T47D (cell line): ENCODE measurements around the gene SIM1.
A peak's percentile ranks its signal among the peaks of the same experiment; 100 is the strongest.

Experiments used
- DNase-seq, 2 experiments: peaks; one replicate each; pipeline versions ENCODE4 v3.0.0 to v3.0.0-alpha.2; 2011 to 2012; ENCODE audit warnings: low read depth in 1 of 2, low spot score in 1 of 2
- JUND ChIP-seq: IDR thresholded peaks from 2 replicates; pipeline ENCODE4 v1.6.1; 2012; ENCODE audit warnings: low read depth
- in situ Hi-C: cut with HindIII; loops from 2 replicates; pipeline ENCODE4 v1.10.0; 2016; ENCODE audit warnings: low sequenced_read_pairs, low pct_unique_long_range_greater_than_20kb

Gene SIM1

DNA sequence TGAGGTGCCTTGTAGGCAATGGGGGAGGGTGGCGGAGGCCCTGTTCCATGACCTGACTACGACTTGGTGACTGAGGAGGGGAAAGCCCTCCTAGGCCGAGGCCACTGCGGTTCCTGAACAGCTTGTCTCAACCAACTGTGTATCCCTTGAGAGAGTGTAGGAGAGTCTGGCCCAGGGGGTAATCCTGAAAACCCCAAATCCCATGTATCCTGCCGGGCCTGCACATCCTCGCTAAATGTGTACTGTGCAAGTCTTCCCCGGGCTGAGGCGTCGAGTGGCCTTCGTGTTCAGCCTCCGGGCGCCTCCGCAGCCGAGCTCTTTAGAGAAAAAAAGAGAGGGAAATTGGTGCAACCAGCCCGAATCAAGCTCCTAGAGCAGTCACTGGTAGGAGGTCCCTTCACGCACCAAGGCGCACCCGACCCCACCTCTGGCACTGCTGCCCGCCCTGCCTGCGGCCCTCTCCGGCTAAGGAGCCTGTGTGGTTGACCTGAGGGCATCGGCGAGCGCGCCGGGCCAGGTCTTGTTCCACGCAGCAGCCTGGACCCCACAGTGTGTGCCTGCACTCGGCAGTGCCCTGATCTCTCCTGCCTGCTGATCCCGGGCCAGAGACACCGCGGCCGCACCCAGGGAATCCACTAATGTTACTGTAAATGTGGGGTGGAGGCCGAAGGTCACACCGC is 7.3 kb downstream of the SIM1 start:
- DNase-seq: no peak
- no peak for TF ChIP-seq JUND
- in situ Hi-C loops: no loop called here

DNA sequence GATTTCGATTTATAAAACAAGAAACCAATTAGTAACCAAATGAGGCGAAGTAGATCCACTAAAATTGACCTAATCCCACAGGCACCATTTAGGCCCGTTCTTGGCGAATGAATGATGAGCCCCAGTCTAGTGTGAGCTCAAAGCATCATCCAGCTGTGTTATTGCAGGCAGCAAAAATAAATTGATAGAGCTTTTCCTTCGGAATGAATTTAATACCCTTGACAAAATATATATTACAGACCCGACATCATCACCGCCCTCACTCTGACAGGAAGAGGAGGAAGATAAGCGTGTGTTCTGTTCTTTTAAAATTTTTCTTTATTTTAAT is 7.8 kb downstream of the SIM1 start:
- TF ChIP-seq JUND: no peak
- in situ Hi-C loops: no loop called here
- DNase-seq: no peak

DNA sequence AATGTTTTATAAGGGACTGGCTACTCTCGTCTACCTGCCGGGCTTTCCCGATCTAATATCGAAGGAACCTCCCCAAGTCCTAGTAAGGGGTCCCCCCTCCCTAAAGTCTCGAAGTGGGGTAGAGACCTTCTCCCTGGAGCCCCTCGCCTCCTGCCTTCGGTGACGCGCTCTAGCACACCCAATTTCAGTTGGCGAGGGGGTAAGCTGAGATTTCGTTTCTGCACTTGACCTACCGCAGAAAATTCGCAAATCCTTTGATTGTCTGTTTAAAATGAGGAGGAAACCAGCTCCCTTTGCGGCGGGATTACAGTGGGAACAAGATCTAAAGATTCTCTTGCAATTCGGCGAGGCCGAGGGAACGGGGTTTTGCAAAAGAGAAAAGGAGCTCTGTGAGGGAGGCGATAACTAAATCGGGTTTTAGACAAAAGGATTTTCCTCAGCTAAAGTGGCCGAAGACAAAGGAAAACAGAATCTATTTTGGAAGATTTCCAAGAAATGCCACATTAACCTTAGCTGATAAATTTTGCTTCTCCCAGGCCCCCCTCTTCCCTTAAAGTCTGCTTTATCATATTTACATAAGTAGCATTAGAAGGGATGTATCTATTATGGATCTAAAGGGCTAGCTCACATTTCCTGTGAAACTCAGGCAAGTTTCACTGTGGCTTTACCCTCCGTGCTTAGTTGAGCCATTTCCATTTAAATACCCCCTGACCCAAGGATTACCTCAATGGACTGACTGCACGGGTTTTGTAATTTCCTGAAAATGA is 8.4 kb downstream of the SIM1 start:
- in situ Hi-C loops: no loop called here

DNA sequence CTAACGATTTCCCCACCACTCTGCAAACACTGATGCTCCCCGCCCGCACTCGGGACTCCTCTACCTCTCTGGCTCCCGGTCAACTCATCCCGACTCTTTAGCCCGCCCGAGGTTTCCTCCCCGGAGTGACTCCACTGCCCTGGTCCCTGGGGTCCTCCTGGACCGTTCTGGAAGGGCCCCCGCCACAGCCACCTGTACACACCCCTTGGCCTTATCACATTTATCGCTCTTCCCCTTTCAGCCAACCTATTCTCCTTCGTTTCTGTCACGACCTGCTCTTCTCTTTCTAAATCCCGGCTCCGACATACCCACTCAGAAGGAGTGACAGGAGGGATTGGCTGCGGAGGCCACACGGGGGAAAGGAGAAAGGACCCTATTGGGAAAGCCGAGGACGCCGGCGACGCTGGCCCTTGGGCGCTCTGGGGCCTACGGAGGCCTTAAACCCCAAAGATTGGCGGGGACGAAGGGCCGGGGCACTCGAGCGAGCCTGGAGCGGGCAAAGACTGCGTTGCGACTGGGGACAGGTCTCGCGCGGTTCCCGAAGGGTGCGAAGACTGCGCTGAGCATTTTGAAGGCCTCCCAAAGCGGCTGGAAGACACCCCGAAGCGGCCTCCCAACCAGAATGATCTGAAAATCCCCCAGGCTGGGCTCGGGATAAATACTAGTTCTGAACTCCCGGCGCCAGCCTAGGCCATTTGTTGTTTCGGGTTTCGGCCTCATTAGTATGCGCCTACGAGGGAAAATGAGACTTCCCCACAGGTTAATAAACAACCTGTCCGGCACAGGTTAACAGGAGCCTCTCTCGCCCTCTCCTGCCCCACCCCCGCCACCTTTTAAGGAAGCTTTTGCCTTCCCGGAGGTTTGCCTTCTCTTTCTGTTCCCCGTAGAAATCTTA is 9.2 kb downstream of the SIM1 start:
- no peak for TF ChIP-seq JUND
- no peak for DNase-seq
- in situ Hi-C loops: no loop called here

More for the DNA sequence above, 8.4 kb downstream of the SIM1 start:
- DNase-seq: no peak
- no peak for TF ChIP-seq JUND

DNA sequence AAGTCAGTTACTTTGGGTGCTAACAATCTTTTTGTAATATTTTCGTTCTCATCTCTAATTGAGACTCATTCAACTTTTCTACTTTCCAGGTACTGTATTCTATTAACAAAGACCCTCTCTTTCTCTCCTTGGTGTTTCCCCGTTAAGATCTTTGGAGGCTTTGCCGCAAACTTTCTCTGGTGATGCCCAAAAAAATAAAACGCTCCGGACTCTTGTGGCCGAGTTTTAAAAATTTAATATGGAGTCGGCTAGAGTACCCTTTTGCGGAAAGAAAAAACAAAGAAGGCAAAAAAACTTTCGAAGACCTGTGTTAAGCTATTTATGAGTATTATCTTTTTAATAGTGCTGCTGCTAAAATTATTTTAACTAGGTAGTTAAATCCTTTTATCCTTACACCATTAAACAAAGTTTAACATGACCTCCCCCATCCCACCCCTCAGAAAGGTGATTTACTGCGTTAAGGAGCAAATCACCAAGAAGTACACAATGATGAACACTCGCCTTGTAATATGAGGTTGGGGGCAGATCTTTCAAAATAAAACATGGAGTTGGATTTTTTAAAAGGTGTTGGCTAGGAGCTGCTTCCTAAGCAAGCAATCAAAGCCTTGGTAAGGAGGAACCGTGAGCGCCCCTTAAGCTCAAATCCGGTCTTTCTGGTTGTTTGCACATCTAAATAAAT is 10.0 kb downstream of the SIM1 start:
- TF ChIP-seq JUND: no peak
- no peak for DNase-seq
- in situ Hi-C loops: no loop called here

DNA sequence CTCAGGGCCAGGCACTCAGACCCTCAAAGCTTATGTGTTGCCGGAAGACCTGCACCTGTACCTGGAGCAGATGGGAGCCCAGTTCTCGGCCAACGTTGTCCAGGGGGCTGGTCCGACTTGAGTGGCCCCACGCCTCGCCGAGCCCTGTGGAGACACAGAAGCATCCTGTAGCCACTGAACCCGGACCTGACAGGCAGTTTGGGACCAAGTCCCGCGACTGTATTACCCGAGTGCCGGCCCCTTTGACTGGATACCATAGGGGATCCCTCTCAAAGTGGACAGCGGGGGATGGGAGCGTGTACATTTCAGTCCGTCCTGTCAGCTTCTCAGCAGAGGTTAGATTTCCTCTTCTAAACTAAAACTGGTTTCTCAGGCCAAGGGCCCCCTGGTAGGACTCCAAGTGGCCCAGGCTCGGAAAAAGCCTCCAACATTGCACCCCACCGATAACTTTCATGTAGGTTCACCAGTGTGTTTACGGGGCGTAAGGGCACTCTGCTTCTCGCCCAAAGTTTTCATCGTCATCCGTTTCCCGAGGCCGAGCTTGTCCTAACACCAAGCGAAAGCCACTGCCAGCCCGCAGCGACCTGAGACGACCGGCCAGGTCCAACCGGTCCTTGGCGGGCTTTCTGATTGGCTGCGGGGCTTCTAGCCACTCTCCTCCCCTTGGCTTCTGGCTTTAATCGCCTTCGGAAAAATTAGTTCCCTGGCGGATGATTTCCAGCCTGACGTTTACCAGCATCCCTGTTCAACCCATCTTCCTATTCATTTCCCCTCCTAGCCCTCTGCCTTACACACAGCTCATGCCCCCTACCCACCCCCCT is 10.8 kb downstream of the SIM1 start:
- no peak for TF ChIP-seq JUND
- DNase-seq: peak; percentile 85 to 90
- in situ Hi-C loops: no loop called here

DNA sequence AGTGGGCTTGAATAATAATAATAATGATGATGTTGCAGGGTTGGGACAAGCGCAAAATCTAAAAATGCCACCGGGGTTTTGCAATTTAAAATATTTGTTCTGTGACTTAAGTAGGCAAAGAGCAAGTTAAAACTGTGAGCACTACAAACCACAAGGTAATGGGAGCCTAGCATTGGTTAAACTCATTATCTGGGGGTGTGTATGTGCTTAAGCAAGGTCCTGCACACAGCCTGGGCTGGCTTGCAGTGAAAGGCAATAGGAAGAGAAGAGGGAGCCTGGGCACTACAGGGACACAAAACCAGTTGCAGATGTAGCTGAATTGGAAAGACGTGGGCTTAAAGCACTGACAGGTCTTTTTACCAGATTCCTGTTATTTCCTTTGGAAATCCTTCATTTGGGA is 11.7 kb downstream of the SIM1 start:
- in situ Hi-C loops: no loop called here
- no peak for DNase-seq
- TF ChIP-seq JUND: no peak

DNA sequence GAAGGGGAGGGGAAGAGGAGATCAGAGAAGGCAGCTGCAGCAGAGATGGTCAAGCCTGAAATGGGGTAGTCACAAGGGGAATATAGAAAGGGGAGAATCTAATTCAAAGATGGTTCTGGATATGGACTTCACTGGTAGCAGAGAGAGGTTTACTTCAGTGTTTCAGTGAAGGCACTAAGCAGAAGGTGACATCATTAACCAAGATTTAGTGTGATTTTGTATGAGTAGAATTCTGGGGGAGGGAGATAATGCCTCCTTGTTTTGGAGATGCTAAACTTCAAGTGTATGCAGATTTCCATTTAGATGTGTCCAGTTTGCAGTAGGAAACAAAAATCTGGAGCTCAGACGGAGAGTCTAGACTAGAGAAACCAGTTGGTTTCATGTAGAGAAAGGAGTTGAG is 13.1 kb downstream of the SIM1 start:
- no peak for TF ChIP-seq JUND
- in situ Hi-C loops: no loop called here
- no peak for DNase-seq

DNA sequence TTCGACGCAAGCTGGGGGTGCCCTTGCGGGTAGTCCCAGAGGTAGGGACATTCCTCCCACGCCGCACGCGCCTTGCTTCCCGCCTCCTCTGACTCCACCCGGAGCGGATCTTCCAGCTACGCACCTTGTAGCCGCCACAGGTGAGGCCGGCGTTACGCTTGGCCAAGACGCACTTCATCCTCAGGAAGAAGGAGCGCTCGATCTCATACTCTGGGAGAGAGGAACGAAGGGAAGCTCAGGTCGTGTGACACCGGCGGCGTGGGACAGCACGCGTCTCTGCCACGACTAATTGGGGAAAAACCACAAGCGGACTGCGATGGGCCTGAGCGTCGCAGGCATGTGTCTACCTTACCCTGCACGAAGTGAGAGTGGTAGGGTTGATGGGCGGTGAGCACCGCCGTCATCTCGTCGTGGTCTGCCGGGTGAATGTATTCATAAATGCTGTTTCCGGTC is 15.5 kb downstream of the SIM1 start:
- no peak for TF ChIP-seq JUND
- in situ Hi-C loops: no loop called here
- DNase-seq: no peak

DNA sequence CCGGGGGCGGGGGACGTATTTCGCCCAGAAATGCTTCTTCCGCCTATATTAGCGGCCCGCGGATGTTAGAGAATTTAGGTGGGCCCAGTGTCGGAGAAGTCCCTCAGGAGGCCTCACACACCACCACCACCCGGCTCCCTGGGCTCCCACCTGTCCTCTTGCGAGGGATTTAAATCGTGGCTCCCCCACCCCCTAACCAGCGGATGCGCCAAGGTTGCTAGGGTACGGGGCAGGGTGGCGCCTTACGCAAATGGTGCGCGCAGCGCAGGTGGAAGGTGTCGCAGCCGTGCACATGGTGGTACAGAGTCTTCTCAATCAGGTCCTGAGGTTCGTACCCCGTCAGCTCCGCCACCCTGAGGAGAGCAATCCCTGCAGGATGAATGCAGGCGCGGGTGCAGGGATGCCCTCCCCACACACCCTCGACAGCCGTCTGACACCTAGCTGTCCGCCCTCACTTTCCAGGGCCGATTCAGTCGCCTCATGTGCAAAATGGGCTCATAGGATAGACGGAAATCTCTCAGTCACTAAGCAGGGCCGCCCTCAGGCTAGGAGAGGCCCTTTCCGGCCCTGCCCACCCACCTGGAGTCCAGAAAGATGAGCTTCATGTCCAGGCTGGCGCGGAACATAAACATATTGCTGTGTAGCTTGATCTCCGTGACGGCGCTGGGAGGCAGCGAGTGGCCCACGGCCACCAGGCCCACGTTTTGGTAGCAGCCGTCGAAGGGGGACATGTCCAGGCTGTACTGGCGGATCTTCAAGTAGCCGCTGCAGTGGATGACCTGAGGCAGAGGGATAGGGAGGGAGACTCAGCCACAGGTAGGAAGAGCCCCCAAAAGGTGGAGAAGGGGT is 16.6 kb downstream of the SIM1 start:
- no peak for DNase-seq
- no peak for TF ChIP-seq JUND
- in situ Hi-C loops: no loop called here
